HG03432 (cell line): ENCODE results near the gene FKBP6.
"Not testable (repeated sequence)": the region's sequence is repeated elsewhere in the genome, so short reads cannot be mapped to it uniquely, and the experiment has no call there.

ENCODE experiments used
- ATAC-seq: cut with Tn5 transposase; IDR thresholded peaks from one replicate; pipeline ENCODE4 v1.9.1; 2021; ENCODE audit warnings: mild to moderate bottlenecking, moderate library complexity; ENCODE audit not compliant: unreplicated experiment

Gene FKBP6

GRCh38 chr7:73354196-73354595, 26.2 kb downstream of the FKBP6 start:
- no peak for ATAC-seq

GRCh38 chr7:73354821-73355220, 26.9 kb downstream of the FKBP6 start:
- no peak for ATAC-seq

DNA sequence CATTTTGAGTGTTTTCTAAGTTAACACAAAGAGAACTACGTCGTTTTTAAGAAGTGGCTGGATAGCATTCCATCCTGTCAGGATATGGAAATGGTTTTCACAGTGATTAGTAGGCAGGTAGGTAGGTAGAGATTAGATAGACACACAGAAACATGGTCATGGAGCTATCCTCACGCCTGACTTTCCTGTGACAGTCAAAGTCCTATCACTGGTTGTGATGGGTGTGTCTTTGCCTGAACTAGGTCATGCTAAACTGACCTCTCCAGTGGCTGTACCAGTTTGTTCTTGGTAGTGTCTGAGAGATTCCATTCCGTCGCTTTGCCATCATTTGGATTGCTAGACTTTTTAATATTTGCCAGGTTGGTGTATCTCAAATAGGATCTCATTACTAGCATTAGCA, 28.2 kb downstream of the FKBP6 start:
- ATAC-seq, result no peak

DNA sequence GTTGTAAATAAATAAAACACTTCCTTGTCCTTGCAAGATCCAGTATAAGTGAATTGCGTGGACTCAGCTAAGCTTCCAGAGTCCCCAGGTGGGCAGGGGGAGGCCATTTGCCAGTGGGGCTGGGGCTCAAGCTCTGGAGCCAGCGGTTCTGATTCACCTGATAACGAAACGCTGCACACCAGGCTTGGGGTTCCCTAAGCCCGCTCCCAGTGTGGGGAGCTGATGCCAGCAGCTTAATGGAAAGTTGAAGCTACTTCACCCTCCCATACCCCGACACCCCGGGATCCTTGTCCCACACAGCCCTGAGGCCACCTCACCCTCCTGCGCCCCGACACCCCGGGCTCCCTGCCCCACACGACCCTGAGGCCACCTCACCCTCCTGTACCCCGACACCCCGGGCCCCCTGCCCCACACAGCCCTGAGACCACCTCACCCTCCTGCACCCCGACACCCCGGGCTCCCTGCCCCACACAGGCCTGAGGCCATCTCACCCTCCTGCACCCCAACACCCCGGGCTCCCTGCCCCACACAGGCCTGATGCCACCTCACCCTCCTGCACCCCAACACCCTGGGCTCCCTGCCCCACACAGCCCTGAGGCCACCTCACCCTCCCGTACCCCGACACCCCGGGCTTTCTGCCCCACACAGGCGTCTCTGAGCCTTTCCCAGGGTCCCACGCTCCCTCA, 30.8 kb downstream of the FKBP6 start:
- no peak for ATAC-seq

- ATAC-seq, result no peak
Observed at GRCh38 chr7:73359306-73359705, 31.3 kb downstream of the FKBP6 start.

- no peak for ATAC-seq
Observed at GRCh38 chr7:73359746-73360375, 31.9 kb downstream of the FKBP6 start.

GRCh38 chr7:73360590-73360989, 32.6 kb downstream of the FKBP6 start:
- not testable (repeated sequence) for ATAC-seq

GRCh38 chr7:73363225-73364005, 35.5 kb downstream of the FKBP6 start:
- no peak for ATAC-seq

- ATAC-seq, result no peak
Observed at GRCh38 chr7:73364006-73364728, 36.2 kb downstream of the FKBP6 start.

DNA sequence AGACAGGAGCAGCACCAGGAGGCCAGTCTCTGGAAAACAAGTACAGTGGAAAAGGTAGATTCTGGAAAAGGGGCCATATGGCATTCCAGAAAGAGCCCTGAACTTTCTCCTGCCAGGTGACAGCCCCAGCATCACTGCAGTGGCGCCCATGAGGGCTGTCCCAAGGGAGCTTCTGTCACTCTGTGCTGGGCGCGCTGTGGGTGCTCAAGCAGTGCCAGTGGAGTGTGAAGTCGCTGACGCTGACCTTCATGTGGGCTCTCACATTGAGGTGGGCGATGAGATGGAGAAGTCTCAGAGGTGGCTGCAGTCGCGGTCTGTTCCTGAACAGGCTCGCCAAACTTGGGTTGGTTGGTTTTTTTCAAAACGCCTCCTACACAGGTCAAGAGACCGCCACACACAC, 38.2 kb downstream of the FKBP6 start:
- no peak for ATAC-seq

DNA sequence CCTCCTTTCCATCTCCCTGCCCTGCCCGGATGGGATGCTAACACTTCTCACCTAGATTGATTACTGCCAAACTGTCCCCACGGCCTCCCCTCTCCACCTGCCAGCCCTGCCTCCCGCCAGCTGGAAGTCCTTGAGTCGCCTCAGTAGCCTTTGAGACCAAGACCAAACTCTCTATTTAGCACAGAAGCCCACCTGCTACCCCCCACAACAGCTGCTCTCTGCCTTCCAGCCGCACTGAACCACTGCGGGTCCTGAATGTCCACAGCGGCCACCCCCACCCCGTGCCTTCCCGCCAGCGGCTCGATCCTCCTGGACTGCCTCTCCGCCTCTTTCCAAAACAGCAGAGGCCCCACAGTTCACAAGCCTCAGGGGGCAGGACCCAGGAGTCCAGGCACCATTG, 39.0 kb downstream of the FKBP6 start:
- no peak for ATAC-seq

DNA sequence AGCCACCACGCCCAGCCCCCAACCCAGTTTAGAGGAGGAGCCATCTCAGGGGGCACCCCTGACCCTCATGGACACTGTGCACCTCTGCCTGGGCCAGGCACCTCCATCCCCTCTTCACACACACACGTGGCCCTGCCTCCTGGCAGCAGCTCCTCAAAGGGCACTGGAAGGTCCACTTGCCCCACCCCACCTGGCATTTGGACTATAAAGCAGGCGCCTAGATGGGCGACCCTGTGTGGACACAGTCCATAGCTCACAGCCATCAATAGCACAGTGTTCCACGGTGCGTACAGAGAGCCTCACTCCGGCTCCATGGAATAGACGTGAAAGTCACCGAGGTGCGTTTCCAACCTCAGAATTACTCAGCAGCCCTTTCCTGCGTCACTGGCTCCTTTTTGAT, 41.0 kb downstream of the FKBP6 start:
- no peak for ATAC-seq

DNA sequence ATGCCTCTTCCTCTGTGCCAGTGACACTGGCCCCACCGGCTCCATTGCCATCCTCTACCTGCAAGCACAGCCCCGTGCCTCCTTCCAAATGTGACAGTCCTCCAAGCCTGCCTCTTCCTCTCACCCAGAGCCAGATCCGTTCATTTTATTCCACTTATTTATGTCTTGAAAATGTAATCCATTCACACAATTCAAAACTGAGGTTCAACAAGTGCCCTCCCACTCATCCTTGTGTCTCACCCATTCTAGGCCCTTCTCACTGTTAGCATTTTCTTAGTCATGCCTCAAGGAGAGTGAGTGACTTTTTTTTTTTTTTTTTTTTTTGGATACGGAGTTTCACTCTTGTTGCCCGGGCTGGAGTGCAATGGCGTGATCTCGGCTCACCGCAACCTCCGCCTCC, 41.7 kb downstream of the FKBP6 start:
- no peak for ATAC-seq

GRCh38 chr7:73373741-73374140, 45.8 kb downstream of the FKBP6 start:
- no peak for ATAC-seq

DNA sequence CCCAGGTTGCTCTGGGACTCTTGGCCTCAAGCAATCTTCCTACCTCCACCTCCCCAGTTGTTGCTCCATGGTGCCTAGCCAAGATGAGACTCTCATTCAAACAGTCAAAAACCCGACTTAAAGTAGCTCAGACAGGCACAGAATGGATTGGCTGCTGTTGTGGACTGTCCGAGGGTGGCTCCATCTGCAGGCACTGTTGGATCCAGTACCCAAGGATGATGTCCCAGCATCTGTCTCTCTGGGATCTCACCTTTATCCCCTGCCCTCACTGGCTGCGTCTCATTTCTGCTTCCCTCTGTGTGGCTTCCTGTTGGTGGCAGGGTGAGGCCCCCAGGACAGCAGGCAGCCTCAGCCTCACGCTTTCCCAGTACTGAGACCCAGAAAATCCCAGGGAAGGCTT, 48.3 kb downstream of the FKBP6 start:
- ATAC-seq, result not testable (repeated sequence)

DNA sequence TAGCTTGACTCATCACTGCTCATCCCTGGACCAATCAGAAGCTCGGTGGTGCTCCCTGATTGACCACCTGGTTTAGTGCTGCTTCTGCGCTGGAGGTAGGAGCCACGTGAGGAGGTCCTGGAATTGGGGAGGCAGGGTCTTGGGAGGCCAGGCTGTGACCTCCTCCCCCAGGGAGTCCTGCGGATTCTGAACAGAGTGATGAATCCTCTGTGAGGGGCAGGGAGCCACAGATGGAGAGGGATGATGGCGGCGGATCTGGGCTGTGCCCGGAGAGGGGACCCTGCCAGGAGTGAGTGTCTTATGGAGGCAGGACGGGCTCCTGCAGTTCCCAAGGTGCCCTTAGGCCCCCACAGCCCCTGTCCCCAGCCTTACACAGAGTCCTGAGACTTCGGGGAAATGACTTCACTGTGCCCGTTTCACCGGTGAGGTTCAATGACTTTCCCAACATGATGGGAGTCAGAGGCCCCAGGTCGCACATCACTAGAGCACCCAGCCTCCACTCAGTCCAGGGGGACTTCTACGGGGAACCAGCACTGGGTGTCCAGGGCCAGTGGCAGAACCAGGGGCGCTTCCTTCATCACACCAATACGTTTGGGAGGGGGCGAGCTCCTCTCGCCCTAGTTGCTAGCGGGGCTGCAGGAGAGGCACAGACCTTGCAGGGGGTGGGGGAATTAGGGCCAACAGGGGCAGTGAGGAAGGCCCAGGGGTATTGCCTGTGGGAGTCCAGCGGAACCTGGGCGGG, 48.9 kb downstream of the FKBP6 start:
- no peak for ATAC-seq

GRCh38 chr7:73377413-73378200, 49.6 kb downstream of the FKBP6 start:
- ATAC-seq, result not testable (repeated sequence)

DNA sequence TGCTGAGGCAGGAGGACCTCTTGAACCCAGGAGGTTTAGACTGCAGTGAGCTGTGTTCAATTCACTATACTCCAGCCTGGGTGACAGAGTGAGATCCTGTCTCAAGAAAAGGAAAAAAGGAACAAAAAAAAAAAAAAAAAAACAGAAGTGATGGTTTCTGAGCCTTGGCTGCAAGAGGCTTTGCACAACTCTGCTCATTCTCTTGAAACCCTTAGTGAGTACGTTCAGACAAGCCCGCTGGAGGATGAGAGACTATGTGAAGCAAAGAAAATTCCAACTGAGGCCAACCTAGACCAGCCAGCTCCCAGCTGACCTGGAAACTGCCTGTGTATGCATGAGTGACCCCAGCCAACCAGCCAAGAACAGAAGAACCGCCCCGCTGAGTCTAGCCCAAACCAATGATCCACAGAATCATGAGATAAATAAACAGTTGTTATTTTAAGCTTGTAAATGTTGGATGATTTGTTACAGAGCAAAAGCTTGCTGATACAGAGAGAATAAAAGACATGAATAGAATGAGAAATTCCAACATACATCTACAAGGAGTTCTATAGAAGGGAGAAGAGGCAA, 55.1 kb downstream of the FKBP6 start:
- no peak for ATAC-seq

GRCh38 chr7:73387221-73387828, 59.4 kb downstream of the FKBP6 start:
- no peak for ATAC-seq
